Brain microvascular endothelial cell (primary cell): ENCODE data around the gene SUSD6.

ENCODE experiments used
- DNase-seq: peaks from one replicate; pipeline ENCODE4 v3.0.0-alpha.2; 2020
- H3K27ac ChIP-seq: fragments of 250-450 bp; sonication (Bioruptor Pico); 2 replicates; pipeline ENCODE4 v1.5.1; 2020; ENCODE audit warnings: mild to moderate bottlenecking, moderate library complexity
- H3K27me3 ChIP-seq: fragments of 250-450 bp; sonication (Bioruptor Pico); replicated peaks from 2 replicates; pipeline ENCODE4 v1.5.1; 2020; ENCODE audit warnings: mild to moderate bottlenecking
- H3K36me3 ChIP-seq: fragments of 250-450 bp; sonication (Bioruptor Pico); replicated peaks from 2 replicates; pipeline ENCODE4 v1.5.1; 2020; ENCODE audit warnings: mild to moderate bottlenecking
- H3K4me3 ChIP-seq: 2 replicates; pipeline ENCODE4 v1.5.1; 2011; ENCODE audit warnings: low read depth, mild to moderate bottlenecking, control low read depth, low read length, moderate library complexity
- CTCF ChIP-seq: IDR thresholded peaks from 2 replicates; pipeline ENCODE4 v1.5.1; 2011; ENCODE audit warnings: low read depth, mild to moderate bottlenecking, moderate library complexity, low read length, control low read depth, inconsistent platforms; ENCODE audit errors: missing control alignments
- in situ Hi-C: cut with HindIII; loops from 2 replicates; pipeline ENCODE4 v1.10.0; 2017; ENCODE audit warnings: low sequenced_read_pairs, low pct_ligation_motif_present

SUSD6 gene

GRCh38 chr14:69708586-69709560 lies 97.5 kb downstream of the SUSD6 start:
- in situ Hi-C loops, result no loop called here
- H3K4me3 ChIP-seq, result no peak overlapping the region
- no peaks in the 10 kb centered on the region for H3K27me3 ChIP-seq
- H3K27ac ChIP-seq, result no peak overlapping the region
- DNase-seq, result no peak
- TF ChIP-seq CTCF, result peak; percentile 60
- peaks cover 18% of the 10 kb centered on the region for H3K36me3 ChIP-seq

DNA sequence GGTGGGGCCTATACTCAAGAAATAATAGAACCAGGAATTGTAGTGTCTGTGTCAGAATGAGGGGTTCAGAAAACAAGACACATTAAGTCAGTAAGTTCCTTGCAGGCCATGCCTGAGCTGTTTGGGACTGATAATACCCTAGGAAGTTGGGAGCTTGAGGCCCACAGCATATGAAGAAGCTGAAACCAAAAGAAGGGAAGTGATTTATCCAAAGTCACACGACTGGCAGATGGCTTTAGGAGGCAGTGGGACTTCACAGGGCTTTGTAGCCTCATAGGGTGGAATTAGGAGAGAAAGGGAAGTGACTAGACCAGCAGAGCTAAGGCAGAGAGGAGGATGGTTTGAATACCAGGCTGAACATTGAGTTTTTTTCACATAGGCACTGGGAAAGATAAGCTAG lies 99.0 kb downstream of the SUSD6 start:
- Histone ChIP-seq H3K36me3 (peaks cover 18% of the 10 kb centered on the region), H3K27me3 (no peaks in the 10 kb centered on the region), H3K4me3 (no peak overlapping the region), H3K27ac (no peak overlapping the region)
- no peak for DNase-seq
- in situ Hi-C loops, result no loop called here
- no peak for TF ChIP-seq CTCF

DNA sequence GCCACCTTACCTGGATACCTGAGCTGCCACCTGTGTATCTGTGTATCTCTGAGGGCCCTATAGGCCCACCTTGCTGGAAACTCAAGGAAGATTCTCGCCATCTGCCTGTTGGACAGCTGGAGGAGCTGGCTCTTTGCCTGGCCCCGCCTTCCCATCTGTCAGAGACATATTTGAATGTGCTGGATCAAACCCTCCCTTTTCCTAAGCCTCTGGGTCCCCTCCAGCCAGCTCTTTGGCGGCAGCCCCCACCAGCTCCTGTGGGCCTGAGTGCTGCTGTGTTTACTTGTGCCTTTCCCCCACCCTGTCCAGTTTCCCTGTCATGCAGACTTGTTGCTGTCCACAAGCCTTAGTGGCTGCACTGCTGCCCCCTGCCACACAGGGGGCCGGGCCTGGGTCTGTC lies 99.7 kb downstream of the SUSD6 start:
- no peak overlapping the region for H3K27ac ChIP-seq
- H3K36me3 ChIP-seq, result peaks cover 18% of the 10 kb centered on the region
- in situ Hi-C loops, result no loop called here
- H3K4me3 ChIP-seq, result no peak overlapping the region
- TF ChIP-seq CTCF, result no peak
- DNase-seq, result no peak
- no peaks in the 10 kb centered on the region for H3K27me3 ChIP-seq

DNA sequence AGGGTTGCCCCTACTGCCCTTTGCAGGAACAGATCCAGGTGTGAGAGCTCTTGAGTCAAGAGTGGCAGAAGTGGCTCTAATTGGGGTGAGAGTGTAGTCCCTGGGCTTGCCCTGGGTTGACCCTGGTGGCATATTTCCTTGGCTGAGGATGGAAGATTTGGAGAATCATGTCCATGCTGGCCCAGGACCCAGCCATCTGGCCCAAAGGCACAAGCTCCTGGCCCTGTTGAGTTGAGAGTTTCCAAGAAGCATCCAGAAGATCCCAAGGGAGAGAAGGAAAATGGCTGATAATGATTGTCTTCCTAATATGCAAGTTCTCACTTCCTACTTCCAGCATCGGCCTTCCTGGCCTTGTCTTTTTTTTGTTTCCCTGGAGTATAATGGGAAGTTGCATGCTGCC lies 100.1 kb downstream of the SUSD6 start:
- in situ Hi-C loops, result no loop called here
- Histone ChIP-seq H3K27ac (no peak overlapping the region), H3K27me3 (no peaks in the 10 kb centered on the region), H3K4me3 (no peak overlapping the region), H3K36me3 (peaks cover 18% of the 10 kb centered on the region)
- no peak for TF ChIP-seq CTCF
- DNase-seq, result no peak

GRCh38 chr14:69711881-69712560 lies 100.6 kb downstream of the SUSD6 start:
- in situ Hi-C loops, result no loop called here
- no peak for TF ChIP-seq CTCF
- Histone ChIP-seq H3K4me3 (no peak overlapping the region), H3K27ac (no peak overlapping the region), H3K36me3 (peaks cover 18% of the 10 kb centered on the region), H3K27me3 (no peaks in the 10 kb centered on the region)
- DNase-seq, result no peak
